Endothelial cell of umbilical vein (primary cell): ENCODE data around the gene SIKE1. TPM values are rescaled to one million over a fixed set of nuclear protein-coding genes. Genes with fewer than 3 reads are reported as not detected.
"Not testable (repeated sequence)": the region's sequence is repeated elsewhere in the genome, so short reads cannot be mapped to it uniquely, and the experiment has no call there.

ENCODE experiments used
- BruUV-seq: library from RNA; stranded (reverse); fragments of 400-500 nt; replicated peaks from 2 replicates; lab custom pipeline; 2021; lab: Mats Ljungman, UMichigan
- CTCF ChIA-PET: fragments of 300-600, 350-600 bp; sonication (Branson Sonifier 250); formaldehyde crosslinking; loops from one replicate; lab custom pipeline; 2021; ENCODE audit warnings: antibody characterized with exemption, inconsistent platforms; lab: Charles Lee
- POLR2A ChIA-PET: fragments of 300-600, 350-600 bp; sonication (Branson Sonifier 250); formaldehyde crosslinking; loops from one replicate; lab custom pipeline; 2021; ENCODE audit warnings: antibody characterized with exemption, inconsistent platforms; lab: Charles Lee
- DNase-seq: peaks from one replicate; pipeline ENCODE4 v3.0.0-alpha.2; 2011; ENCODE audit warnings: low read depth, low spot score
- FAIRE-seq: peaks from 2 replicates; lab custom pipeline; 2011; peaks lifted over from hg19 to GRCh38; lab: Jason Lieb, UNC
- H2AFZ ChIP-seq: 2 replicates; pipeline ENCODE4 v1.6.0; 2012; ENCODE audit warnings: low read depth, low read length, control low read depth, inconsistent platforms
- H3K27ac ChIP-seq: 2 replicates; pipeline ENCODE4 v1.5.1; 2011; ENCODE audit warnings: low read depth, mild to moderate bottlenecking, control low read depth, low read length, moderate library complexity; ENCODE audit not compliant: insufficient read depth
- H3K27me3 ChIP-seq, 2 experiments: 2 replicates each; pipeline versions ENCODE4 v1.6.0 to v1.6.1; 2011; ENCODE audit warnings: low read length in 2 of 2, mixed read lengths in 1 of 2; ENCODE audit not compliant: control insufficient read depth in 2 of 2, insufficient read depth in 2 of 2
- H3K36me3 ChIP-seq, 2 experiments: 2 replicates in 1 of 2; 3 replicates in 1 of 2; pipeline ENCODE4 v1.5.1; 2011; ENCODE audit warnings: low read length in 2 of 2, mild to moderate bottlenecking in 1 of 2, moderate library complexity in 1 of 2; ENCODE audit not compliant: control insufficient read depth in 2 of 2, insufficient read depth in 2 of 2; ENCODE audit errors: extremely low read depth in 1 of 2
- H3K4me1 ChIP-seq: 3 replicates; pipeline ENCODE4 v1.5.1; 2011; ENCODE audit warnings: mild to moderate bottlenecking, low read length; ENCODE audit not compliant: control insufficient read depth, insufficient read depth; ENCODE audit errors: extremely low read depth
- H3K4me2 ChIP-seq: 2 replicates; pipeline ENCODE4 v1.6.1; 2011; ENCODE audit warnings: low read length, control low read depth, mixed read lengths; ENCODE audit not compliant: insufficient read depth
- H3K4me3 ChIP-seq, 3 experiments: fragments of 200-600 bp in 1 of 3; sonication (generic), shearing (Covaris generic) in 1 of 3; replicated peaks in 1 of 3; 2 replicates each; pipeline ENCODE4 v1.5.1; 2011 to 2016; ENCODE audit warnings: control low read depth in 3 of 3, low read length in 3 of 3, mild to moderate bottlenecking in 2 of 3, inconsistent platforms in 1 of 3, low read depth in 1 of 3, moderate library complexity in 1 of 3; ENCODE audit not compliant: insufficient read depth in 1 of 3
- H3K79me2 ChIP-seq: 2 replicates; pipeline ENCODE4 v1.6.0; 2012; ENCODE audit warnings: low read length, inconsistent platforms; ENCODE audit not compliant: control insufficient read depth, insufficient read depth
- H3K9ac ChIP-seq: replicated peaks from 2 replicates; pipeline ENCODE3; 2011; ENCODE audit warnings: low read length, control low read depth; ENCODE audit not compliant: insufficient read depth; ENCODE audit errors: extremely low read depth
- H3K9me1 ChIP-seq: replicated peaks from 3 replicates; pipeline ENCODE4 v1.6.0; 2011; ENCODE audit warnings: mild to moderate bottlenecking, low read length; ENCODE audit not compliant: control insufficient read depth, insufficient read depth; ENCODE audit errors: extremely low read depth
- H3K9me3 ChIP-seq: replicated peaks from 2 replicates; pipeline ENCODE4 v1.5.1; 2012; ENCODE audit warnings: low read length, inconsistent platforms; ENCODE audit not compliant: control insufficient read depth, insufficient read depth
- H4K20me1 ChIP-seq: replicated peaks from 2 replicates; pipeline ENCODE3; 2011; ENCODE audit warnings: mild to moderate bottlenecking, low read length; ENCODE audit not compliant: control insufficient read depth, insufficient read depth; ENCODE audit errors: extremely low read depth
- CTCF ChIP-seq, 2 donors: IDR thresholded peaks; 1 replicate in 1 of 2; 2 replicates in 1 of 2; pipeline ENCODE4 v1.5.1; 2011; ENCODE audit warnings: low read length in 2 of 2, mild to moderate bottlenecking in 2 of 2, moderate library complexity in 2 of 2, control low read depth in 1 of 2, inconsistent platforms in 1 of 2, low read depth in 1 of 2; ENCODE audit not compliant: insufficient read depth in 1 of 2; ENCODE audit errors: extremely low read depth in 1 of 2
- EZH2 ChIP-seq: IDR thresholded peaks from 2 replicates; pipeline ENCODE4 v1.6.1; 2012; ENCODE audit warnings: borderline replicate concordance, low read depth, mild to moderate bottlenecking, moderate library complexity, low read length, inconsistent platforms; ENCODE audit not compliant: severe bottlenecking
- FOS ChIP-seq: IDR thresholded peaks from 2 replicates; pipeline ENCODE4 v1.6.1; 2011; ENCODE audit warnings: mild to moderate bottlenecking, low read length, moderate library complexity, borderline replicate concordance; ENCODE audit not compliant: insufficient read depth
- GATA2 ChIP-seq: IDR thresholded peaks from 2 replicates; pipeline ENCODE4 v1.7.0; 2011; ENCODE audit warnings: low read depth, mild to moderate bottlenecking, moderate library complexity, mixed read lengths, low read length; ENCODE audit not compliant: insufficient read length, insufficient read depth
- JUN ChIP-seq: IDR thresholded peaks from 2 replicates; pipeline ENCODE4 v1.6.1; 2011; ENCODE audit warnings: borderline replicate concordance, low read depth; ENCODE audit not compliant: insufficient read length, insufficient read depth
- POLR2A ChIP-seq: IDR thresholded peaks from 2 replicates; pipeline ENCODE4 v1.6.1; 2012; ENCODE audit warnings: low read depth, mild to moderate bottlenecking, control low read depth, low read length
- dilution Hi-C: fragments of 300-500 bp; cut with MboI; formaldehyde crosslinking; loops from one replicate; pipeline ENCODE4 v1.15.0; 2019; ENCODE audit warnings: low sequenced_read_pairs; ENCODE audit not compliant: extremely low pct_ligation_motif_present
- intact Hi-C: fragments of 100-400 bp; cut with micrococcal nuclease; formaldehyde crosslinking; loops from one replicate; pipeline ENCODE4 v1.10.0; 2022
- polyA plus RNA-seq, 4 experiments: library from polyadenylated mRNA; depleted of rRNA in 3 of 4; stranded (reverse) in 3 of 4; unstranded in 1 of 4; fragments of >200 nt; gene quantifications; 2 replicates each; pipeline versions ENCODE4 v1.2.1 to v1.2.3, GENCODE V29; 2011 to 2012; ENCODE audit warnings: missing spikeins in 1 of 4
- total RNA-seq: library from RNA; stranded (reverse); gene quantifications from 2 replicates; pipeline ENCODE4 v1.2.3, GENCODE V29; 2021

SIKE1 gene
- total and polyA plus RNA-seq, 2 donors (not counting 3 experiments of a cell fraction or from before 2014, with no cell fraction given), result 16.3 to 46.6 TPM

DNA sequence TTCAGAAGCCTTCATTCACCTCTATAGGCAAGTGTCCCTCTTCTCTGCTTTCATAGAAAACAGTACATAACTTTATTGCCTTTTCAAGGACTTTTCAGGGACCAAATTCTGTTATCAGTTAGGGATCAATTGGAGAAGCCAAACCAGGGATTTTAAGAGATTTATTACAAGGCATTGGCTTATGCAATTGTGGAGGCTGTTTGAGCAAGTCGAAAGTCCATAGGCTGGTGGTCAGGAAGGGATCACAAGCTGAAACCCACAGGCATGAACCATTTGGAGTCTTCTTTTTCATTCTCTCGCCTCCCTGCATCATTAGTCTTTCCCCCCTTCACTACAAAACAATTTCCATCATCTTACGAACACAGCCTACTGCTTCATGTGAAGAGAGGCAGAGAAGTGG, 39.4 kb upstream of the SIKE1 start:
- ChIA-PET CTCF (no interaction called here), POLR2A (no interaction called here)
- dilution Hi-C loops (no loop called here), intact Hi-C loops (no loop called here)
- H3K4me1 ChIP-seq, result no peaks in the 10 kb centered on the region
- H3K4me3 ChIP-seq, result no peak overlapping the region
- H3K9me3 ChIP-seq, result no peaks in the 10 kb centered on the region
- no peaks in the 10 kb centered on the region for H4K20me1 ChIP-seq
- H3K36me3 ChIP-seq, result no peaks in the 10 kb centered on the region
- H3K9me1 ChIP-seq, result no peaks in the 10 kb centered on the region
- H2AFZ ChIP-seq, result no peak overlapping the region
- no peak overlapping the region for H3K9ac ChIP-seq
- no peak overlapping the region for H3K27ac ChIP-seq
- no TSS peak for BruUV-seq
- H3K4me2 ChIP-seq, result no peak overlapping the region
- H3K27me3 ChIP-seq, result no peaks in the 10 kb centered on the region
- FAIRE-seq (no peak), DNase-seq (no peak)
- H3K79me2 ChIP-seq, result no peaks in the 10 kb centered on the region
- TF ChIP-seq CTCF (IDR thresholded peaks at IDR 0.05; ENCODE audit: extremely low read depth in 1 of 2, insufficient read depth in 1 of 2, low read depth in 1 of 2, low read length in 2 of 2) (no peak), EZH2 (no peak), GATA2 (no peak), FOS (no peak), JUN (no peak), POLR2A (no peak)

GRCh38 chr1:114804449-114804848, 24.0 kb upstream of the SIKE1 start:
- H3K9me1 ChIP-seq, BruUV-seq, H3K4me1 ChIP-seq, CTCF ChIA-PET, POLR2A ChIA-PET, H3K9ac ChIP-seq, H3K27ac ChIP-seq, dilution Hi-C loops, intact Hi-C loops, DNase-seq, H3K79me2 ChIP-seq, H4K20me1 ChIP-seq, H2AFZ ChIP-seq, H3K4me3 ChIP-seq, H3K9me3 ChIP-seq, H3K36me3 ChIP-seq, H3K4me2 ChIP-seq, FAIRE-seq, H3K27me3 ChIP-seq: not testable (repeated sequence)
